ENCODE results near the gene NDST1.

NDST1 gene

DNA sequence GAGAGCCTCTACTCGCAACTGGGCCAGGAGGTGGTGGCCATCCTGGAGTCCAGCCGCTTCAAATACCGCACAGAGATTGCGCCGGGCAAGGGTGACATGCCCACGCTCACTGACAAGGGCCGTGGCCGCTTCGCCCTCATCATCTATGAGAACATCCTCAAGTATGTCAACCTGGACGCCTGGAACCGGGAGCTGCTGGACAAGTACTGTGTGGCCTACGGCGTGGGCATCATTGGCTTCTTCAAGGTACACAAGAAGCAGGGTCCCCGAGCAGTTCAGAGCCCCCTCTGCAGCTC, 13.5 kb downstream of the NDST1 start:
- H3K9ac ChIP-seq (ENCODE audit: low read length) = no peak overlapping the region
- no peaks in the 10 kb centered on the region for H3K27me3 ChIP-seq (ENCODE audit: control insufficient read depth, insufficient read depth, low read length)
- no peaks in the 10 kb centered on the region for H3K9me3 ChIP-seq (ENCODE audit: control insufficient read depth, low read depth, low read length)
- H3K4me3 ChIP-seq (ENCODE audit: low read length) = no peak overlapping the region
- H3K36me3 ChIP-seq (ENCODE audit: control insufficient read depth, low read depth, low read length) = peaks cover 4% of the 10 kb centered on the region
- H3K27ac ChIP-seq (ENCODE audit: low read length) = no peak overlapping the region
- H3K4me1 ChIP-seq (ENCODE audit: control insufficient read depth, low read depth, low read length) = peaks cover 23% of the 10 kb centered on the region

DNA sequence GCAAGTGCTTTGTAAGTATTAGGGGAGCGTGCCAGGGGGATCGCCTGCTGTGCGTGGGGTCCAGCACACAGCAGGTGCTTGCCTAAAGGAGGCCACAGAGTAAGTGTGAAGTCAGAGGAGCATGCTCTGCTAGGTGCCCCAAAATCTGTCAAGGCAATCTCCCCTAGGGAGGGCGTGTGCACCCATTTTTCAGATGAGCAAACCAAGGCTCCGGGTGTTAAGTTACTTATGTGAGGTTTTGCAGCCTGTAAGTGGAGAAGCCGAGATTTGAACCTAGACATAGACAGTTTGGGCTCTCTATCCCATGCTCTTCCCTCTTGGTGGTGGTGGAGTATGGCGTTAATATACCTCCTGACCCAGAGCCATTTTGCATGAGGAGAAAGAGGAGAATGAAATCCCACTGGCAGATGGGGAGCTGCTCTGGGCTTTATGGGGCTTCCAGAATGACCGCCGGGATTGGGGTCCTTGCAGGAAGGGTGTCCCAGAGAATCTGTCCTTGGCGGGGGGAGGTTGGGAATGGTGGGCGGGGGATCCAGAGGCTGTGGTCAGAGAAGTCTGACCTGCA, 14.1 kb downstream of the NDST1 start:
- Histone ChIP-seq H3K9me3 (ENCODE audit: control insufficient read depth, low read depth, low read length) (no peaks in the 10 kb centered on the region), H3K4me3 (ENCODE audit: low read length) (no peak overlapping the region), H3K36me3 (ENCODE audit: control insufficient read depth, low read depth, low read length) (peaks cover 4% of the 10 kb centered on the region), H3K27me3 (ENCODE audit: control insufficient read depth, insufficient read depth, low read length) (no peaks in the 10 kb centered on the region), H3K4me1 (ENCODE audit: control insufficient read depth, low read depth, low read length) (peaks cover 24% of the 10 kb centered on the region), H3K27ac (ENCODE audit: low read length) (no peak overlapping the region), H3K9ac (ENCODE audit: low read length) (no peak overlapping the region)

DNA sequence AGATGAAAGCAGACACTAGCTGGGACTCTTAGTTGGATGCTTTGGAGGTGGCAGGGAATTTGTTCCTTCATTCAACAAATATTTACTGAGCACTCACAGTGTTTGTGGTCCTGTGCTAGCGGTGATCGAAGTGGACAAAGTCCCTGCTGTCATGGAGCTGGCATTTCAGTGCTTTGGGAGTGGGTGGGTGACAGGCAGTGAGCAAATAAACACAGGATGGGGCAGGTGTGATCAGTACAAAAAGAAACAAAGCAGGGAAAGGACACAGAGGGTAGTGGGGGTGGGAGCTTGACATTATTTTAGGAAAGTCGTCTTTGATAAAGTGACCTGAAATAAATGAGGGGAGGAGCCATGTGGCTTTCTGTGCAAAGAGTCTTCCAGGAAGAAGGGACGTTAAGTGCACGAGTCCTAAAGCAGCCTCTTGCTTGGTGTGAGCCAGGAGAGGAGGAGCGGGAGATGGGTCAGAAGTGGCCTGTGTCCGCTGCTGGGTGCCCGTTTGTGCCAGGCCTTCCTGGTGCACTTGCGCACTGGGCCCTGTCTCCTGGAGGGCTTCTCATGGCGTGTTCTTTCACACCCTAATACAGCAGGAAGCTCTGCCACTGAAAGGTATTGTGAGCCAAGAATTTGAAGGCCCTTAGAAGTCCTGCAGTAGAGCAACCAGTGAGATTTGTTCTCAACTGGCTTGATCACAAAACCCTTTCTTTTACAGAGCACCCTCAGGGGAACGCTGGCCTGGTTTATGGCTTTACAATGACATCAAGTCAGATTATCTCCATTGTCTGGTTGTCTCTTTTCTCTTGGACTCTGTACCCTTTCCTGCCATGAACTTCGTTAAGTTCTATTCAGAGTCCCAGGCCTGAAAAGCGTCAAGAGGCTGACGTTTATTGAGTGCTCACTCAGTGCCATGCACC, 14.8 kb downstream of the NDST1 start:
- H3K36me3 ChIP-seq (ENCODE audit: control insufficient read depth, low read depth, low read length) = peaks cover 11% of the 10 kb centered on the region
- H3K9ac ChIP-seq (ENCODE audit: low read length) = no peak overlapping the region
- H3K4me1 ChIP-seq (ENCODE audit: control insufficient read depth, low read depth, low read length) = peaks cover 24% of the 10 kb centered on the region
- H3K27me3 ChIP-seq (ENCODE audit: control insufficient read depth, insufficient read depth, low read length) = no peaks in the 10 kb centered on the region
- H3K9me3 ChIP-seq (ENCODE audit: control insufficient read depth, low read depth, low read length) = no peaks in the 10 kb centered on the region
- no peak overlapping the region for H3K27ac ChIP-seq (ENCODE audit: low read length)
- no peak overlapping the region for H3K4me3 ChIP-seq (ENCODE audit: low read length)

DNA sequence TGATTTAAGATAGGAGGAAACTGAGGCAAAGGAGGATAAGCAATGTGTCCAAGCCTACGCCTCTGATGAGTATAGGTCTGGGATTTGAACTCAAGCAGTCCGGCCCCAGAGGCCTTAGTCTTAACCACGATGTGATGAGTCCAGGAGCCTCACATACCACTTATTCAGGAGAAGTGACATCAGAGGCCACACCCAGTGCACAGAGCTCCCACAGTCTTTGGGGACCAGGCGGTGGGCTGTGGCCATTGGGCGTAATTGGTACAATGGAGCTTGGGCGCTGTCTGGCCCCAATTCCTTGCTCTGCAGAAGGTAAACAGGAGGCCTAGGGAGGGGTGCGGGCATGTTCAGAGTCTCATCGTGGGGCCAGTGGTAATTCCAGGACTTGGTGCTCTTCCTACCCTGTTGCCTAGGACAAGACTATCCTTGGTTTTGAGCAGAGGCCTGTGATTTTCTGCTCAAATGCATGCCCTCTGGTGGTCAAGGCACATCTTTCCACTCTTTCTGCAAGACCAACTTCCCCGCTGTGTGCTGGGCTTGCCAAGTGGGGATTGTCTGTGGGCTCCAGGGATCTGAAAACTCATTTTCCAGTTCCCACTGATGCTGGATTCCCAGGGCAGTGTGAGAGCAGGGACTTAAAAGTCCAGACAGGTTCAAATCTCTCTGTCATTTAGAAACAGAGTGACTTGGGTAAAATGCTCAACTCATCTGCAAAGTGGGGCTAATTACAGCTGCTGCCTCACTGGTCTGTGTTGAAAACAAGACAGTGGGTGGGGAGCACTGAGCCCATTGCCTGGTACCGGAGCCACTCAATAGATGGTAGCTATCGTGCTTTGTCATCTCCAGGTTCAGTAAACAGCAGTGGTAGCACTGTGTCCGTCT, 15.8 kb downstream of the NDST1 start:
- Histone ChIP-seq H3K27ac (ENCODE audit: low read length) (no peak overlapping the region), H3K27me3 (ENCODE audit: control insufficient read depth, insufficient read depth, low read length) (no peaks in the 10 kb centered on the region), H3K4me3 (ENCODE audit: low read length) (no peak overlapping the region), H3K9ac (ENCODE audit: low read length) (no peak overlapping the region), H3K9me3 (ENCODE audit: control insufficient read depth, low read depth, low read length) (no peaks in the 10 kb centered on the region), H3K36me3 (ENCODE audit: control insufficient read depth, low read depth, low read length) (peaks cover 16% of the 10 kb centered on the region), H3K4me1 (ENCODE audit: control insufficient read depth, low read depth, low read length) (peaks cover 24% of the 10 kb centered on the region)

DNA sequence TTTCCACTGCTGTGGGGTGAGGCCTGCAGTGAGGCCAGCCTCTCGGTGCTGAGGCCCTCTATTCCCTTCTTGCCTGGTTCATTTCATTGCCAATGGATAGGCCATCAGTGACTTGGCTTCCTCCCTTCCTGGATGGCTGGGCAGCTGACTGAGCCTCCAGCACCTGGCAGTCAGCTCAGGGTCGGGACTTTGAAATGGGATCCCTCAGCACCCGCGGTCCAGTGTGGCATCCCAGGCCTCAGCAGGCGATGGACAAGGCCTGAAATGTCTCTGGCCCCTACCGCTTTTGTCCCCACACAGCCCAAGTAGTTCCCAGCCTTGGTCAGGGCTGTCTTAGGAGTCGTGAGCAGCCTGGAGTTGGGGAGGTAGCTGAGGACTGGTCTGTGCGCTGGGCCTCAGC, 17.2 kb downstream of the NDST1 start:
- H3K9ac ChIP-seq (ENCODE audit: low read length) = no peak overlapping the region
- H3K36me3 ChIP-seq (ENCODE audit: control insufficient read depth, low read depth, low read length) = peaks cover 16% of the 10 kb centered on the region
- no peaks in the 10 kb centered on the region for H3K9me3 ChIP-seq (ENCODE audit: control insufficient read depth, low read depth, low read length)
- no peak overlapping the region for H3K4me3 ChIP-seq (ENCODE audit: low read length)
- H3K27ac ChIP-seq (ENCODE audit: low read length) = no peak overlapping the region
- H3K4me1 ChIP-seq (ENCODE audit: control insufficient read depth, low read depth, low read length) = peaks cover 33% of the 10 kb centered on the region
- no peaks in the 10 kb centered on the region for H3K27me3 ChIP-seq (ENCODE audit: control insufficient read depth, insufficient read depth, low read length)

DNA sequence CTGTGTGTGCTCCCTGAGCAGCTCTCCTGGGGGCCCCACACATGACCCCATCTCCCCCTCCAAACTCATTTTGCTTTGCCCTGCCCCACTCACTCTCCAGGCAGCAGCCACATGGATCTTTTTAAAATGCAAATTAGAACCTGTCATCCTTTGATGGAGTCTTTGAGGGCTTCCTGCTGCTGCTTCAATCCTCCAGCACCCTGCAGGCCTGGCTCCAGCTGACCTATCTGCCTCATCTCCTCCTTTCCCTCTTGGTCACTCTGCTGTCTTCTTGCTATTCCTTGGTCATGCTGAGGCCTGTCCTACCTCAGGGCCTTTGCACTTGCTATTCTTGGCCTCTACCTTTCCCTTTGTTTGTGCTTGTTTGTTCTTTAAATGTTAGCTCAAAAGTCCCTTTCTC, 17.9 kb downstream of the NDST1 start:
- peaks cover 16% of the 10 kb centered on the region for H3K36me3 ChIP-seq (ENCODE audit: control insufficient read depth, low read depth, low read length)
- no peaks in the 10 kb centered on the region for H3K9me3 ChIP-seq (ENCODE audit: control insufficient read depth, low read depth, low read length)
- H3K27ac ChIP-seq (ENCODE audit: low read length) = no peak overlapping the region
- no peak overlapping the region for H3K9ac ChIP-seq (ENCODE audit: low read length)
- H3K4me1 ChIP-seq (ENCODE audit: control insufficient read depth, low read depth, low read length) = peaks cover 34% of the 10 kb centered on the region
- no peaks in the 10 kb centered on the region for H3K27me3 ChIP-seq (ENCODE audit: control insufficient read depth, insufficient read depth, low read length)
- no peak overlapping the region for H3K4me3 ChIP-seq (ENCODE audit: low read length)

DNA sequence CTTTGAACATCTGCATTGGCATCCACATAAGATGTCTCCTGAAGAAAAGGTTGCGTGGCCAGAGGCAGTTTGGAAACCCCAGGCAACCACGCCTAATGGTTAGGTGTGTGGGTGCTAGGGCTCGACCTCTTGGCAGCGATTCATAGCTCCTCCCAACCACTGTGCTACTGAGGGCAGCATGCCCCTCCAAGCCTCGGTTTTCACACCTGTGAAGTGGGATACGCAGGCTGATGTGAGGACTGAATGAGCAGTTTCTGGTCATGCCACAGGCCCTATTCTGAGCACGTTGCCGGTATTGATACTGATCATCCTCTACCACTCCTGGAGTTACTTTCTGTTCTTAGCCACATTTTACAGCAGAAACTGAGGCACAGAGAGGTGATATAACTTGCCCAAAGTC, 19.1 kb downstream of the NDST1 start:
- no peaks in the 10 kb centered on the region for H3K9me3 ChIP-seq (ENCODE audit: control insufficient read depth, low read depth, low read length)
- H3K36me3 ChIP-seq (ENCODE audit: control insufficient read depth, low read depth, low read length) = peaks cover 16% of the 10 kb centered on the region
- no peak overlapping the region for H3K4me3 ChIP-seq (ENCODE audit: low read length)
- H3K27ac ChIP-seq (ENCODE audit: low read length) = no peak overlapping the region
- peaks cover 34% of the 10 kb centered on the region for H3K4me1 ChIP-seq (ENCODE audit: control insufficient read depth, low read depth, low read length)
- no peak overlapping the region for H3K9ac ChIP-seq (ENCODE audit: low read length)
- H3K27me3 ChIP-seq (ENCODE audit: control insufficient read depth, insufficient read depth, low read length) = no peaks in the 10 kb centered on the region

DNA sequence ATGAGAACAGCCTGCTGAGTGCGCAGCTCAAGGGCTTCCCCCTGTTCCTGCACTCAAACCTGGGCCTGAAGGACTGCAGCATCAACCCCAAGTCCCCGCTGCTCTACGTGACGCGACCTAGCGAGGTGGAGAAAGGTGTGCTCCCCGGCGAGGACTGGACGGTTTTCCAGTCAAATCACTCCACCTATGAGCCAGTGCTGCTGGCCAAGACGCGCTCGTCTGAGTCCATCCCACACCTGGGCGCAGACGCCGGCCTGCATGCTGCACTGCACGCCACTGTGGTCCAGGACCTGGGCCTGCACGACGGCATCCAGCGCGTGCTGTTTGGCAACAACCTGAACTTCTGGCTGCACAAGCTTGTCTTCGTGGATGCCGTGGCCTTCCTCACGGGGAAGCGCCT, 19.9 kb downstream of the NDST1 start:
- Histone ChIP-seq H3K4me3 (ENCODE audit: low read length) (no peak overlapping the region), H3K9me3 (ENCODE audit: control insufficient read depth, low read depth, low read length) (no peaks in the 10 kb centered on the region), H3K4me1 (ENCODE audit: control insufficient read depth, low read depth, low read length) (peaks cover 34% of the 10 kb centered on the region), H3K9ac (ENCODE audit: low read length) (no peak overlapping the region), H3K27me3 (ENCODE audit: control insufficient read depth, insufficient read depth, low read length) (no peaks in the 10 kb centered on the region), H3K27ac (ENCODE audit: low read length) (no peak overlapping the region), H3K36me3 (ENCODE audit: control insufficient read depth, low read depth, low read length) (peaks cover 17% of the 10 kb centered on the region)

DNA sequence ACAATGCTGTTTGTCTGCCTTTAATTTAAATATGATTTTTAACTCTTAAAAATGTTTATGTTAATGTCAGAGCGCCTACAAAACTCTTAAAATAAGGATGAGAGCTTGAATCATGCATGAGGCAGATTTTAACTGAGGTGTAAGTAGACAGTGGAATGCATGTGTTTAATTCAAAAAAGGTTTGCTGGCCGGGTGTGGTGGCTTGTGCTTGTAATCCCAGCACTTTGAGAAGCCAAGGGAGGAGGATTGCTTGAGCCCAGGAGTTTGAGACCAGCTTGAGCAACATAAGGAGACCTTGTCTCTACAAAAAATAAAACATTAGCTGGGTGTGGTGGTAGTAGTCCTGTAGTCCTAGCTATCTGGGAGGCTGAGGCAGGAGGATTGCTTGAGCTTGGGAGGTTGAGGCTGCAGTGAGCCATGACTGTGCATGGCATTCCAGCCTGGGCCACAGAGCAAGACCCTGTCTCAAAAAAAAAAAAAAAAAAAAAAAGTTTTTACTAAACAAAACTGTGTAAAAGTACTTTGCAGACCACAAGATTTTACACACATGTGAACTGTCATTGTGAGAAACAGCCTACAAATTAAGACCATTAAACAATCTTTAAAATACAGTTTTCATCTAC, 21.1 kb downstream of the NDST1 start:
- no peak overlapping the region for H3K4me3 ChIP-seq (ENCODE audit: low read length)
- H3K27ac ChIP-seq (ENCODE audit: low read length) = no peak overlapping the region
- no peak overlapping the region for H3K9ac ChIP-seq (ENCODE audit: low read length)
- peaks cover 31% of the 10 kb centered on the region for H3K4me1 ChIP-seq (ENCODE audit: control insufficient read depth, low read depth, low read length)
- H3K9me3 ChIP-seq (ENCODE audit: control insufficient read depth, low read depth, low read length) = no peaks in the 10 kb centered on the region
- peaks cover 24% of the 10 kb centered on the region for H3K36me3 ChIP-seq (ENCODE audit: control insufficient read depth, low read depth, low read length)
- no peaks in the 10 kb centered on the region for H3K27me3 ChIP-seq (ENCODE audit: control insufficient read depth, insufficient read depth, low read length)

DNA sequence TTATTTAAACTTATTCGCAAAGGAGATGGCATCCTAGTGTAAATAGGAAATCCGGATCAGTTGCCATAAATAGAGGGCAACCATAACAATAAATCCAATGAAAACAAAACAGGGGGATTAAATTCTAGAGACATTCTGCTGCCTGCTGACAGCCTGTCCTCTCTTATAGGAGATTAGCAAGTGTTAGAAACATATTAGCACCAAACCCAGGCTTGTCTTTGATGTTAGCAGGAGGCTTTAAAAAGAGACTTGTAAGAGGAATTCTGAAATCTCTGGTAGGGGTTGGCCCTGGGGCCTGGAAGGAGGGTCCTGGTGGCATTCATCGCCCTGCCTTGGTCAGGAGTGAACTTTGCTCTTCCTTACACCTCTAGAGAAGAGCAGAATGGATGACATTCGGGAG, 21.6 kb downstream of the NDST1 start:
- no peak overlapping the region for H3K4me3 ChIP-seq (ENCODE audit: low read length)
- H3K36me3 ChIP-seq (ENCODE audit: control insufficient read depth, low read depth, low read length) = peaks cover 29% of the 10 kb centered on the region
- no peaks in the 10 kb centered on the region for H3K27me3 ChIP-seq (ENCODE audit: control insufficient read depth, insufficient read depth, low read length)
- no peak overlapping the region for H3K27ac ChIP-seq (ENCODE audit: low read length)
- H3K9me3 ChIP-seq (ENCODE audit: control insufficient read depth, low read depth, low read length) = no peaks in the 10 kb centered on the region
- H3K4me1 ChIP-seq (ENCODE audit: control insufficient read depth, low read depth, low read length) = peaks cover 29% of the 10 kb centered on the region
- H3K9ac ChIP-seq (ENCODE audit: low read length) = no peak overlapping the region

DNA sequence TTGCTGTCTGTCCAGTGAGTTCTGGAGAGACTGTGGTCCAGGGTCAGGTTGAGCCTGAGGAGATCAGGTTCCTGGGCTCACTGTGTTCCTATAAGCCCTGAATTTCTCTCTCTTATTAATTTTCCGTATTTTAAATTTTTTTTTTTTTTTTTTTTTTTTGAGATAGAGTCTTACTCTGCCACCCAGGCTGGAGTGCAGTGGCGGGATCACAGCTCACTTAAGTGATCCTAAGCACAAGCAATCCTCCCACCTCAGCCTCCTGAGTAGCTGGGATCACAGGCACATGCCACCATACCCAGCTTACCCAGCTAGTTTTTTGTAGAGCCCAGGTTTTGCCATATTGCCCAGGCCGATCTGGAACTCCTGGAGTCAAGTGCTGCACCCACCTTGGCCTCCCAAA, 22.5 kb downstream of the NDST1 start:
- Histone ChIP-seq H3K27ac (ENCODE audit: low read length) (no peak overlapping the region), H3K9ac (ENCODE audit: low read length) (no peak overlapping the region), H3K36me3 (ENCODE audit: control insufficient read depth, low read depth, low read length) (peaks cover 37% of the 10 kb centered on the region), H3K4me3 (ENCODE audit: low read length) (no peak overlapping the region), H3K27me3 (ENCODE audit: control insufficient read depth, insufficient read depth, low read length) (no peaks in the 10 kb centered on the region), H3K4me1 (ENCODE audit: control insufficient read depth, low read depth, low read length) (peaks cover 21% of the 10 kb centered on the region), H3K9me3 (ENCODE audit: control insufficient read depth, low read depth, low read length) (no peaks in the 10 kb centered on the region)
